Testis (tissue), 2 donors: ENCODE measurements around the gene CLNK.

ENCODE experiments used
- CTCF ChIP-seq, 3 experiments: fragments of 450-650 bp in 2 of 3; fragments of 200-600 bp in 1 of 3; sonication (generic) in 1 of 3; IDR thresholded peaks; one replicate each; pipeline ENCODE4 v1.5.1; 2016 to 2019; ENCODE audit warnings: antibody characterized with exemption in 3 of 3, mild to moderate bottlenecking in 2 of 3, moderate library complexity in 1 of 3
- POLR2A ChIP-seq: fragments of 450-650 bp; IDR thresholded peaks from one replicate; pipeline ENCODE4 v1.6.1; 2017; ENCODE audit warnings: antibody characterized with exemption, mild to moderate bottlenecking, moderate library complexity

- TF ChIP-seq CTCF (IDR thresholded peaks at IDR 0.05) (no peak), POLR2A (no peak)
Measured at GRCh38 chr4:10619855-10620254, 64.7 kb downstream of the CLNK start.
